Natural killer cell treated with Interleukin-12 subunit alpha and Interleukin-12 subunit beta and Interleukin-15 and Interleukin-18, amount 100 ng/mL, for 72 hours (primary cell): Measurements from ENCODE around the gene CNN3. TPM values are rescaled to one million over a fixed set of nuclear protein-coding genes. Genes with fewer than 3 reads are reported as not detected.

Experiments
- ATAC-seq, 2 donors: fragments of 150-1000 bp; cut with Tn5 transposase in 1 of 2; sonication (Bioruptor Pico), chemical (Tn5 transposase) in 1 of 2; 2 replicates each; pipeline ENCODE4 v1.10.0; 2021
- DNase-seq: peaks from one replicate; pipeline ENCODE4 v3.0.0; 2022; ENCODE audit warnings: low spot score
- H3K27ac Mint-ChIP-seq, 2 donors: 1 replicate in 1 of 2; 2 replicates in 1 of 2; pipeline ENCODE4 v1.8.0; 2022; ENCODE audit warnings: mixed read lengths in 2 of 2, mild to moderate bottlenecking in 1 of 2, moderate library complexity in 1 of 2
- H3K27me3 Mint-ChIP-seq, 2 donors: 1 replicate in 1 of 2; 2 replicates in 1 of 2; pipeline ENCODE4 v1.8.0; 2022; ENCODE audit warnings: mixed read lengths in 2 of 2
- H3K36me3 Mint-ChIP-seq: one replicate; pipeline ENCODE4 v1.8.0; 2022; ENCODE audit warnings: mixed read lengths
- H3K4me1 Mint-ChIP-seq, 2 donors: 1 replicate in 1 of 2; 2 replicates in 1 of 2; pipeline ENCODE4 v1.8.0; 2022; ENCODE audit warnings: low read depth in 2 of 2, mixed read lengths in 2 of 2, mild to moderate bottlenecking in 1 of 2
- H3K4me3 Mint-ChIP-seq: one replicate; pipeline ENCODE4 v1.8.0; 2022; ENCODE audit warnings: mixed read lengths
- H3K9me3 Mint-ChIP-seq: 2 replicates; pipeline ENCODE4 v1.8.0; 2022; ENCODE audit warnings: mixed read lengths
- total RNA-seq, 2 donors: library from RNA; stranded (reverse); gene quantifications; one replicate each; pipeline ENCODE4 v1.2.3, GENCODE V29; 2022

The CNN3 gene
- total RNA-seq, 2 donors from 2014 or later, result 0.50 TPM; not detected in 1

- DNase-seq, result no peak
Observed at GRCh38 chr1:94883691-94884090, 43.2 kb downstream of the CNN3 start.

DNA sequence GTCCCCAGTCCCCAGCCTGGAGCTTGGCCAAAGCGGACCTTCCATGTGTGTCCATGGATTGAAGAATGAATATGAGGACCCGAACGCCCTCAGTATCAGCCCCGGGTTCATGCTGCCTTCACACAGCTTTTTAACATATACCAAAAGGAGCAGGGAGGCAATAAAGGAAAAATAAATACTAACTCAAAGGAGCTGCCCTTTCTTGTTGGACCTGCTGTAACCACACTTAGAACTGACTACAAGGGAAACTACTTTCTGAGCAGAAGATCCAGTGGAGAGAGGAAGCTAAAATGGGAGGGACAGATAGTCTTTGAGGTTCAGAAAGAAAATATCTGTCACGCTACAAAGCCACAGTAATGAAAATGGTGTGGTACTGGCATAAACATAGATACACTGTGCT lies 48.6 kb downstream of the CNN3 start:
- H3K27me3 Mint-ChIP-seq, result peaks cover 9 to 20% of the 10 kb centered on the region in 2 donors
- H3K4me1 Mint-ChIP-seq, result no peaks in the 10 kb centered on the region
- no peaks in the 10 kb centered on the region for H3K9me3 Mint-ChIP-seq
- no peak overlapping the region for H3K27ac Mint-ChIP-seq
- H3K4me3 Mint-ChIP-seq, result no peak overlapping the region
- DNase-seq (no peak), ATAC-seq (no peak)
- no peaks in the 10 kb centered on the region for H3K36me3 Mint-ChIP-seq

More at GRCh38 chr1:94883691-94884090, 43.2 kb downstream of the CNN3 start:
- Mint-ChIP-seq H3K27me3 (peaks cover 2 to 5% of the 10 kb centered on the region in 2 donors), H3K36me3 (no peaks in the 10 kb centered on the region), H3K4me3 (peak overlapping the region; percentile 10), H3K9me3 (no peaks in the 10 kb centered on the region), H3K4me1 (peaks cover 4 to 6% of the 10 kb centered on the region in 2 donors), H3K27ac (peak overlapping the region; percentile 12 to 53)
- no peak for ATAC-seq

DNA sequence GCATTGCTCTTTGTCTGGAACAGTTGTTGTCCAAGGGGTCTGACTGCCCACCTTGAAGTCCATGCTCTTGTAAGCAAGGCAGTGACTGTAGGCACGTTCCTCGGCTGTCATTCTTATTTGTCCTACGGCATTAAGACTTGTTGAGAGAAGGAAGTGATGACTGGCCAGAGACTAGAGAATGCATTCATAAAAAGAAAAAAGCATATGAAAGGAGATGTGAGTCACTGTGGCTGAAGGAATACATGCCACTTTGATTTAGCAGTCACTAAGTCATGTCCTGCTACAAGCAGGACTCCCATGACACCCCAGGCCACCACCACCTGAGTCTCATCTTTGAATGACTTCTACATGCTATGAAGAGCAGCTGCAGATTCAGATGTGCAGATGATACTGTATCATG lies 50.5 kb downstream of the CNN3 start:
- Mint-ChIP-seq H3K27ac (no peak overlapping the region), H3K4me3 (no peak overlapping the region), H3K4me1 (no peaks in the 10 kb centered on the region), H3K36me3 (no peaks in the 10 kb centered on the region), H3K9me3 (no peaks in the 10 kb centered on the region), H3K27me3 (peaks cover 9 to 21% of the 10 kb centered on the region in 2 donors)
- ATAC-seq (no peak), DNase-seq (no peak)

GRCh38 chr1:94875794-94876193 lies 51.1 kb downstream of the CNN3 start:
- ATAC-seq (no peak), DNase-seq (no peak)
- Mint-ChIP-seq H3K36me3 (no peaks in the 10 kb centered on the region), H3K4me1 (no peaks in the 10 kb centered on the region), H3K27ac (no peak overlapping the region), H3K4me3 (no peak overlapping the region), H3K9me3 (no peaks in the 10 kb centered on the region), H3K27me3 (peaks cover 9 to 21% of the 10 kb centered on the region in 2 donors)

DNA sequence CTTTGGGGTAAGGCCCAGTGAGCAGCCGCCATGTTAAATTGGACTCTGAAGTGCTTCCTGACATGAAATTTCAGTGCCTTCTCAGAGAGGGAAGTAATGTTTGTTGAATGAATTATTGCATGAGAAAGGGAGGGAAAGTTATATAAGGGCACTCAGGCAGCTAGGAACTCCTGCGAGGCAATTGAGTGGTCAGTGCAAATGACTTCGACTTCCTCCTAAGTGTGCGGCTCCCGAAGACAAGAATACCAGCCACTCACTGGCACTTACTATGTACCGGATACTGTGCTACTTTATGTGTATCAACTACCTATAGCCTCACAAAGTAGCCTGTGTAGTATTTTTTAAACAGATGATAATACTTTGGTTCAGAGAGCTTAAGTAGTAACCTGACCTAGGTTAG lies 52.5 kb downstream of the CNN3 start:
- ATAC-seq, result no peak
- no peak for DNase-seq
- H3K4me1 Mint-ChIP-seq, result no peaks in the 10 kb centered on the region
- H3K36me3 Mint-ChIP-seq, result no peaks in the 10 kb centered on the region
- H3K27ac Mint-ChIP-seq, result no peak overlapping the region
- no peak overlapping the region for H3K4me3 Mint-ChIP-seq
- peaks cover 9 to 21% of the 10 kb centered on the region in 2 donors for H3K27me3 Mint-ChIP-seq
- H3K9me3 Mint-ChIP-seq, result no peaks in the 10 kb centered on the region

GRCh38 chr1:94873520-94874351 lies 53.2 kb downstream of the CNN3 start:
- ATAC-seq (no peak), DNase-seq (no peak)
- Mint-ChIP-seq H3K9me3 (no peaks in the 10 kb centered on the region), H3K36me3 (no peaks in the 10 kb centered on the region), H3K27me3 (peaks cover 9 to 19% of the 10 kb centered on the region in 2 donors), H3K4me1 (no peaks in the 10 kb centered on the region), H3K4me3 (no peak overlapping the region), H3K27ac (no peak overlapping the region)

GRCh38 chr1:94872771-94873495 lies 54.0 kb downstream of the CNN3 start:
- no peaks in the 10 kb centered on the region for H3K4me1 Mint-ChIP-seq
- H3K9me3 Mint-ChIP-seq, result no peaks in the 10 kb centered on the region
- H3K36me3 Mint-ChIP-seq, result no peaks in the 10 kb centered on the region
- peaks cover 9 to 14% of the 10 kb centered on the region in 2 donors for H3K27me3 Mint-ChIP-seq
- no peak for DNase-seq
- ATAC-seq, result peak in 1 of 2 donors; percentile 38
- no peak overlapping the region for H3K4me3 Mint-ChIP-seq
- no peak overlapping the region for H3K27ac Mint-ChIP-seq

DNA sequence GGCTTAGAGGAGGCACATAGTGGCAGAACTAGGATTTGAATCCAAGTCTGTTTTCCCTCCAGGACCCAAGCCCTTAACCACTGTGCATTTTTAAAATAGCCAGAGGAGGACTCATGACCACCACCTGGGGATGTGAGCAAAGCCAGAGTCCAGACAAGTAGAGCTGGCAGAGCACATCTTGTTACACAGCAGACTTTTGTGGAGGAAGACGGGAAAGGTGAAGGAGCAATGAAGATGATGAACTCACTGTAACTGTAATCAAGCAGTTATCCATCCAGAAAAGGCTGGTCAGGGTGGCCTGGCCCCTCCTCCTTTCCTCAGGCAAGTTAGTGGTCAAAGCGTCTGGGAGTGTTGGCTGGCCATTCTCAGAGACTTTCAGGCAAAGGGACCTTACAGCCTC lies 55.9 kb downstream of the CNN3 start:
- Mint-ChIP-seq H3K4me3 (no peak overlapping the region), H3K27me3 (peaks cover 3 to 12% of the 10 kb centered on the region in 2 donors), H3K36me3 (no peaks in the 10 kb centered on the region), H3K4me1 (no peaks in the 10 kb centered on the region), H3K9me3 (no peaks in the 10 kb centered on the region), H3K27ac (no peak overlapping the region)
- ATAC-seq, result no peak
- DNase-seq, result no peak

- H3K9me3 Mint-ChIP-seq, result no peaks in the 10 kb centered on the region
- H3K36me3 Mint-ChIP-seq, result no peaks in the 10 kb centered on the region
- no peak for DNase-seq
- no peak for ATAC-seq
- H3K27ac Mint-ChIP-seq, result no peak overlapping the region
- H3K27me3 Mint-ChIP-seq, result peaks cover 6 to 7% of the 10 kb centered on the region in 2 donors
- H3K4me3 Mint-ChIP-seq, result no peak overlapping the region
- no peaks in the 10 kb centered on the region for H3K4me1 Mint-ChIP-seq
Observed at GRCh38 chr1:94866164-94866807, 60.6 kb downstream of the CNN3 start.

- Mint-ChIP-seq H3K27ac (no peak overlapping the region), H3K36me3 (no peaks in the 10 kb centered on the region), H3K9me3 (no peaks in the 10 kb centered on the region), H3K4me1 (no peaks in the 10 kb centered on the region), H3K27me3 (peaks cover 12 to 13% of the 10 kb centered on the region in 2 donors), H3K4me3 (no peak overlapping the region)
- DNase-seq (no peak), ATAC-seq (no peak)
Observed at GRCh38 chr1:94865360-94865759, 61.5 kb downstream of the CNN3 start.

GRCh38 chr1:94864821-94865220 lies 62.1 kb downstream of the CNN3 start:
- no peak overlapping the region for H3K27ac Mint-ChIP-seq
- no peak overlapping the region for H3K4me3 Mint-ChIP-seq
- no peak for DNase-seq
- H3K36me3 Mint-ChIP-seq, result no peaks in the 10 kb centered on the region
- no peaks in the 10 kb centered on the region for H3K4me1 Mint-ChIP-seq
- peaks cover 18% of the 10 kb centered on the region in 2 donors for H3K27me3 Mint-ChIP-seq
- no peaks in the 10 kb centered on the region for H3K9me3 Mint-ChIP-seq
- ATAC-seq, result no peak

DNA sequence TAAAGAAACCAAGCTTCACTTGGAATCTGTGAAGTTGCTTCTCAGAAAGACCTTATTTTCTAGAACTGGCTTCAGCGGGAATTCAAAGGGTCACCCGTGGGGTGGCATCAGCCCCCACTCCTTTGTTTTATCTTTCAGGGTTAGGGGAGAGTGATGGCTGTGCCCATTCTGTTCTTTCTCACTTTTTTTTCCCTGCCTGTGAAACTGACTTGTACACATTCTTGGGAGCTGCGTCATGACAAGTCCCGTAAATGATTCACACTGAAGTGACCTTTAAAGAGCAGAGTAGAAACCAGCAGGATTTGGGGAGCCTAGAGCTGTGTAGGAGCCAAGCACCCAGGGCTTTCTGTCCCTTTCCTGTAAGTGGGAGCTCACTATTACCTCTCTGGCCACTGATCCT lies 63.0 kb downstream of the CNN3 start:
- ATAC-seq, result no peak

DNA sequence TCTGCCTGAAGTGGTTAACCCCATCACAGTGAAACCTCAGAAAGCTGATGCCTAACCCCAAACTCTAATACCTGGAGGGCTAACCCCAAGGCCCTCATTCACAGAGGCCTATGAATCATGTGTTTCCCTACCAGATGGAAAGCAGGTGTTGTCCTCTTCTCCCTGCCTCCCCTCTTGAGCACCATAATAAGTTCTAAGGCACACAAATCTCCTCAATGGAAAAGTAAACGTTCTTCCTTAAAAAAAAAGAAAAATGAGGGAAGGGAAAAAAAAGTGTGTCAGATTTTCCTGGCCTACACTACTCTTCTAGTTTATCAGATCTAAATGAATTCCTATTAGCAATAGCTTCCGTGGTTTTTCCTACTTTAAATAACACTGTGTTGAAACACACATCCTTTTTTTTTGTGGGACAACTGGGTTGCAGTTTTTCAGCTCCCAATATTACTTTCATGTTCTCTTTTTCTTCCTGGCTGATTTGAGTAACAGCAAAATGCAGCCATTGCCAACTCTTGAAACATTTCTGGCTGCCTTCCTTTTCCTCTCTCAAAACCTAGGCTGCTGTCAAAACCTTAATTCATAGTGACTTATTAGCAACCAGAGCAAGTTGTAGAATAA lies 63.5 kb downstream of the CNN3 start:
- Mint-ChIP-seq H3K27ac (no peak overlapping the region), H3K36me3 (no peaks in the 10 kb centered on the region)
- no peak for ATAC-seq

More for the DNA sequence above, 63.0 kb downstream of the CNN3 start:
- Mint-ChIP-seq H3K4me1 (no peaks in the 10 kb centered on the region), H3K36me3 (no peaks in the 10 kb centered on the region), H3K27ac (no peak overlapping the region), H3K9me3 (no peaks in the 10 kb centered on the region), H3K4me3 (no peak overlapping the region), H3K27me3 (peaks cover 23 to 27% of the 10 kb centered on the region in 2 donors)
- DNase-seq, result no peak

More for the DNA sequence above, 63.5 kb downstream of the CNN3 start:
- no peak for DNase-seq
- Mint-ChIP-seq H3K4me3 (no peak overlapping the region), H3K4me1 (no peaks in the 10 kb centered on the region), H3K9me3 (no peaks in the 10 kb centered on the region), H3K27me3 (peaks cover 23 to 28% of the 10 kb centered on the region in 2 donors)
